ENCODE results near the gene LRBA.

GRCh38 chr4:150497612-150498011 is 517.5 kb downstream of the LRBA start:
- TF ChIP-seq CTCF (IDR thresholded peaks at IDR 0.05; ENCODE audit: extremely low read depth in 1 of 2, insufficient read depth in 1 of 2, low read depth in 1 of 2, low read length in 2 of 2) = no peak
- no peak for TF ChIP-seq EZH2 (IDR thresholded peaks at IDR 0.05; ENCODE audit: borderline replicate concordance, low read depth, low read length, severe bottlenecking)
- no peak for TF ChIP-seq POLR2A (IDR thresholded peaks at IDR 0.05; ENCODE audit: low read depth, low read length)
- TF ChIP-seq GATA2 (IDR thresholded peaks at IDR 0.05; ENCODE audit: insufficient read depth, insufficient read length, low read depth, low read length) = no peak
- TF ChIP-seq POLR2AphosphoS5 (IDR thresholded peaks at IDR 0.05; ENCODE audit: insufficient read depth, low read depth, low read length) = no peak
- TF ChIP-seq MYC (IDR thresholded peaks at IDR 0.05; ENCODE audit: low read depth, low read length) = no peak
- TF ChIP-seq FOS (IDR thresholded peaks at IDR 0.05; ENCODE audit: borderline replicate concordance, insufficient read depth, low read length) = no peak
- TF ChIP-seq MAX (IDR thresholded peaks at IDR 0.05; ENCODE audit: insufficient read depth, insufficient read length) = no peak
